ENCODE results near the gene PARD3B.

The PARD3B gene

GRCh38 chr2:205589479-205589878 lies 1044.2 kb downstream of the PARD3B start:
- TF ChIP-seq, protein P1, sequence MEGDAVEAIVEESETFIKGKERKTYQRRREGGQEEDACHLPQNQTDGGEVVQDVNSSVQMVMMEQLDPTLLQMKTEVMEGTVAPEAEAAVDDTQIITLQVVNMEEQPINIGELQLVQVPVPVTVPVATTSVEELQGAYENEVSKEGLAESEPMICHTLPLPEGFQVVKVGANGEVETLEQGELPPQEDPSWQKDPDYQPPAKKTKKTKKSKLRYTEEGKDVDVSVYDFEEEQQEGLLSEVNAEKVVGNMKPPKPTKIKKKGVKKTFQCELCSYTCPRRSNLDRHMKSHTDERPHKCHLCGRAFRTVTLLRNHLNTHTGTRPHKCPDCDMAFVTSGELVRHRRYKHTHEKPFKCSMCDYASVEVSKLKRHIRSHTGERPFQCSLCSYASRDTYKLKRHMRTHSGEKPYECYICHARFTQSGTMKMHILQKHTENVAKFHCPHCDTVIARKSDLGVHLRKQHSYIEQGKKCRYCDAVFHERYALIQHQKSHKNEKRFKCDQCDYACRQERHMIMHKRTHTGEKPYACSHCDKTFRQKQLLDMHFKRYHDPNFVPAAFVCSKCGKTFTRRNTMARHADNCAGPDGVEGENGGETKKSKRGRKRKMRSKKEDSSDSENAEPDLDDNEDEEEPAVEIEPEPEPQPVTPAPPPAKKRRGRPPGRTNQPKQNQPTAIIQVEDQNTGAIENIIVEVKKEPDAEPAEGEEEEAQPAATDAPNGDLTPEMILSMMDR (IDR thresholded peaks at IDR 0.05; ENCODE audit: low read length, missing control alignments) = no peak
- no peak for DNase-seq (ENCODE audit: low read depth)
- no peak overlapping the region for H3K4me3 ChIP-seq (replicated peaks; ENCODE audit: low read depth, low read length)

DNA sequence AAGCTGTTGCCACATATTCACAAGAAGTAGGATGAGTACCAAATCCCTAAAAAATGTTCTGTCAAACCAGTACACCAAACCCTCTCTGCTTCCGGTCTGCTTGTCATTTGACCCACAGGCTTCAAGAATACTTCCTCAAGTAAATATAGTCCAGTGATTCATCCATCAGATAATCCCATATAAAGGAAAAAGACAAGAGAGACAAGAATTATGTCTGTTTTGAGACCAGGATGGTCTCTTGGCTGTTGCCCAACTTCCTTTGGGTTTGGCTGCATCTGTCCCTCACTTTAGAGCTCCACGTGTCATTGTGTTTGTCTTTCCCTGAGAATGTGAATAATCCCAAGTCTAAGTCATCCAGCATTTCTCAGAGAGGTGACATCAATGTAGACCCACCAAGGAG lies 1045.5 kb downstream of the PARD3B start:
- no peak overlapping the region for H3K4me3 ChIP-seq (replicated peaks; ENCODE audit: low read depth, low read length)
- peak; percentile 50 for DNase-seq (ENCODE audit: low read depth)
- TF ChIP-seq, protein P1 (IDR thresholded peaks at IDR 0.05; ENCODE audit: low read length, missing control alignments) = no peak

GRCh38 chr2:205593891-205594290 lies 1048.6 kb downstream of the PARD3B start:
- H3K4me3 ChIP-seq (replicated peaks; ENCODE audit: low read depth, low read length) = no peak overlapping the region
- no peak for DNase-seq (ENCODE audit: low read depth)
- TF ChIP-seq, protein P1 (IDR thresholded peaks at IDR 0.05; ENCODE audit: low read length, missing control alignments) = no peak

DNA sequence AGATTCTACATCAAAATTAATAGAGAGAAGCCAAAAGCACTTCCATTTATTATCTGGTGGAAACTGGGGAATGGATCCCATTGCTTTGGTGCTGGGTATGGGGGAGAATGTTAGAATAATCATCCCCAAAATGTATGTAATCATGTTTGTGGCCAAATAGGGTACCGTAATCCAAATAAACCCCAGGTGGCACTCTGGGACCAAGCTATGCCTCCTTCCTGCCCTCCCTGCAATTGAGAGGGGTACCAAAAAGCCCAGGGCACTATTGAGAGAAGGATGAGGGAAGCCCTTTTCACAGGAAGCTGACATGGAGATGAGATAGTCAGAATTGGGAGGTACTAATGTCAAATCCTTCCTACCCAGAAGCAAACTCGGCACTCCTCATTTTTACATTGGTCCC lies 1051.3 kb downstream of the PARD3B start:
- no peak overlapping the region for H3K4me3 ChIP-seq (replicated peaks; ENCODE audit: low read depth, low read length)
- no peak for DNase-seq (ENCODE audit: low read depth)
- TF ChIP-seq, protein P1 (IDR thresholded peaks at IDR 0.05; ENCODE audit: low read length, missing control alignments) = no peak

- H3K4me3 ChIP-seq (replicated peaks; ENCODE audit: low read depth, low read length) = no peak overlapping the region
- DNase-seq (ENCODE audit: low read depth) = no peak
- TF ChIP-seq, protein P1 (IDR thresholded peaks at IDR 0.05; ENCODE audit: low read length, missing control alignments) = no peak
Observed at GRCh38 chr2:205605638-205606304, 1060.5 kb downstream of the PARD3B start.

DNA sequence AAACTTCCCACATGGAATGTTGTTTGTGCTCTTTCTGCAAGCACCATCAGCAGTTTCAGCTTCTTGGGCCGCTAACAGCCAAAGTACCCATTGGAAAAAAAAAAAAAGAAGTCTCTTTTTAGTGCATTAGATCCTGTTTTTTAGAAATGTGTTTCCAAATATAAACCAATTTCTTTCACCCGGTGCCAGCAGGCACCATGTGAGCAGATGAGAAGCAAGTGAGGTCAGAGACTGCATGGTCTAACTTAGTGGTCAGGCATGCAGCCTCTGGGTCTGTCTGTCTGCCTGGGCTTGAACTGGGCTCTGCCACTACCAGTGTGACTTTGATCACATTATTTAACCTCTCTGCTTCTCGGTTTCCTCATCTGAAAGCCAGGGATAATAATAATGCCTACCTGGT lies 1061.9 kb downstream of the PARD3B start:
- TF ChIP-seq, protein P1 (IDR thresholded peaks at IDR 0.05; ENCODE audit: low read length, missing control alignments) = no peak
- DNase-seq (ENCODE audit: low read depth) = no peak

GRCh38 chr2:205609113-205609512 lies 1063.8 kb downstream of the PARD3B start:
- H3K4me3 ChIP-seq (replicated peaks; ENCODE audit: low read depth, low read length) = no peak overlapping the region
- peak; percentile 23 for DNase-seq (ENCODE audit: low read depth)
- TF ChIP-seq, protein P1 (IDR thresholded peaks at IDR 0.05; ENCODE audit: low read length, missing control alignments) = no peak

More for the DNA sequence above, 1061.9 kb downstream of the PARD3B start:
- H3K4me3 ChIP-seq (replicated peaks; ENCODE audit: low read depth, low read length) = no peak overlapping the region

Measured in fibroblast of pulmonary artery (primary cell).